ENCODE measurements around the gene CNTNAP5. TPM values are rescaled to one million over a fixed set of nuclear protein-coding genes. Genes with fewer than 3 reads are reported as not detected.

Gene CNTNAP5
- total and polyA plus RNA-seq, 2 of the 13 experiments (the other 11 are each of a cell fraction or from before 2014, with no cell fraction given), result not detected

DNA sequence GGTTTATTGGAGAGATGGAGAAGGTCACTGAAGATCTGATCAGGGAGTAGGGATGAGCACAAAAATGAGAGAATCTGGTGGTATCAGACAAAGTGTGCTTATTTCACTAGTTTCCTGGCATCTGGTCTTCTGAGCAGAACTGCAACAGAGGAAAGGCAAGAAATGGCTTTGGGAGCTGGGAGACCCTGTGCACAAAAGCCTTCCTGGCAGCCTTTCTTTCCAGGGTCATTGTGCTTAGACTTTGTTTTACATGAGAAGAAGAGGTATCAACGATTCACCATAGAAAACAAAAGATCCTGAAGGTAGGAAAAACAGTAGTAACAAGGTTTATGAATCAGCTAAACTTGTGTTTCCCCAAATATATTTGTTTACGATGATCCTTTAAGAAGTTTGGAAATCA is 162.9 kb downstream of the CNTNAP5 start (continued):
- TF ChIP-seq, protein P1, sequence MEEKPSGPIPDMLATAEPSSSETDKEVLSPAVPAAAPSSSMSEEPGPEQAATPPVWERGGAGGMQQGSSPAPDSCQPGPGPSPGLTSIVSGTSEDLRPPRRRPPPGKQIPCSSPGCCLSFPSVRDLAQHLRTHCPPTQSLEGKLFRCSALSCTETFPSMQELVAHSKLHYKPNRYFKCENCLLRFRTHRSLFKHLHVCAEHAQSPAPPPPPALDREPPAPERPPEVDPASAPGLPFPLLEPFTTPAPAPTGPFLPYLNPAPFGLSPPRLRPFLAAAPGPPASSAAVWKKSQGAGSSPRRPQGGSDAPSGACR (CRISPR knock-in tag; IDR thresholded peaks at IDR 0.05), result no peak
- no peak for TF ChIP-seq SMARCC2 (IDR thresholded peaks at IDR 0.05)

DNA sequence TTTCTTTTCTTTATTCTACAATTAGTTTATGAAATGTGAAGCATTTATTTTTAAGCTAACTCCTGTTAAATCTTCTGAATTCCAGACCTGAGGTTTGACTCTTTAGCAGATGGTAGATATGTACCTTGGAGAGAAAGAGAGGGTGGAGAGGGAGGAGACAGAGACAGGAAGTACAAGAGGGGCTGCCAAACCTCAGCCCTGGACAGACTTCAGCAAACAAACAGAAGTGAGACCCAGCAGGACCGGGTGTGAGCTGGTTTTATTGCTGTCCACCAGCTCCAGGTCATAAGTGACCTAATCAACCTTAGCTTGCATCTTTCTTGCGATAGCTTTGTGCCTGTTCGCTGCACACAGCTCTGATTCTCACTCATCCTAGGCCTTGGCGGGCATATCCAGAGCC is 168.6 kb downstream of the CNTNAP5 start:
- H3K9me3 ChIP-seq (ENCODE audit: low read length), result no peaks in the 10 kb centered on the region
- H2AFZ ChIP-seq (ENCODE audit: low read length), result no peak overlapping the region
- 2% methylated on average over 4 of the region's 4 CpGs for WGBS (ENCODE audit: low lambda C conversion rate)
- ChIA-PET CTCF (ENCODE audit: low intra/inter-chr PET ratio, low total read pairs) (no interaction called here), POLR2A (no interaction called here)
- FAIRE-seq (no peak), DNase-seq (ENCODE audit: low spot score) (no peak), ATAC-seq (no peak)
- no peaks in the 10 kb centered on the region for H3K79me2 ChIP-seq (ENCODE audit: insufficient read depth, low read length)
- H3K27ac ChIP-seq (ENCODE audit: extremely low read length, insufficient read depth, low read length), result no peak overlapping the region
- H3K27me3 ChIP-seq (ENCODE audit: control insufficient read depth in 1 of 2, insufficient read depth in 2 of 2, low read length in 2 of 2), result no peaks in the 10 kb centered on the region
- intact Hi-C loops (cut with micrococcal nuclease; ENCODE audit: unreplicated experiment) (no loop called here), in situ Hi-C loops (cut with HindIII; ENCODE audit: extremely low pct_ligation_motif_present, low pct_unique_long_range_greater_than_20kb) (no loop called here)
- H3K4me3 ChIP-seq (replicated peaks in 1 of 3; ENCODE audit: insufficient read depth in 1 of 3, low read depth in 2 of 3, low read length in 3 of 3), result no peak overlapping the region
- no TSS peak for BruUV-seq (replicated peaks)
- no peaks in the 10 kb centered on the region for H4K20me1 ChIP-seq (ENCODE audit: insufficient read depth, low read length)
- H3K4me2 ChIP-seq (ENCODE audit: low read depth, low read length), result no peak overlapping the region
- H3K4me1 ChIP-seq (ENCODE audit: insufficient read depth, low read length), result no peaks in the 10 kb centered on the region
- H3K9ac ChIP-seq (ENCODE audit: insufficient read depth, low read depth, low read length), result no peak overlapping the region
- H3K36me3 ChIP-seq (replicated peaks in 1 of 2; ENCODE audit: control insufficient read depth in 1 of 2, insufficient read depth in 2 of 2, low read length in 2 of 2), result no peaks in the 10 kb centered on the region
- TF ChIP-seq ZBTB3 (CRISPR knock-in tag; IDR thresholded peaks at IDR 0.05; ENCODE audit: borderline replicate concordance, low read depth), result no peak
- TF ChIP-seq, protein P2, sequence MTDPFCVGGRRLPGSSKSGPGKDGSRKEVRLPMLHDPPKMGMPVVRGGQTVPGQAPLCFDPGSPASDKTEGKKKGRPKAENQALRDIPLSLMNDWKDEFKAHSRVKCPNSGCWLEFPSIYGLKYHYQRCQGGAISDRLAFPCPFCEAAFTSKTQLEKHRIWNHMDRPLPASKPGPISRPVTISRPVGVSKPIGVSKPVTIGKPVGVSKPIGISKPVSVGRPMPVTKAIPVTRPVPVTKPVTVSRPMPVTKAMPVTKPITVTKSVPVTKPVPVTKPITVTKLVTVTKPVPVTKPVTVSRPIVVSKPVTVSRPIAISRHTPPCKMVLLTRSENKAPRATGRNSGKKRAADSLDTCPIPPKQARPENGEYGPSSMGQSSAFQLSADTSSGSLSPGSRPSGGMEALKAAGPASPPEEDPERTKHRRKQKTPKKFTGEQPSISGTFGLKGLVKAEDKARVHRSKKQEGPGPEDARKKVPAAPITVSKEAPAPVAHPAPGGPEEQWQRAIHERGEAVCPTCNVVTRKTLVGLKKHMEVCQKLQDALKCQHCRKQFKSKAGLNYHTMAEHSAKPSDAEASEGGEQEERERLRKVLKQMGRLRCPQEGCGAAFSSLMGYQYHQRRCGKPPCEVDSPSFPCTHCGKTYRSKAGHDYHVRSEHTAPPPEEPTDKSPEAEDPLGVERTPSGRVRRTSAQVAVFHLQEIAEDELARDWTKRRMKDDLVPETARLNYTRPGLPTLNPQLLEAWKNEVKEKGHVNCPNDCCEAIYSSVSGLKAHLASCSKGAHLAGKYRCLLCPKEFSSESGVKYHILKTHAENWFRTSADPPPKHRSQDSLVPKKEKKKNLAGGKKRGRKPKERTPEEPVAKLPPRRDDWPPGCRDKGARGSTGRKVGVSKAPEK (CRISPR knock-in tag; IDR thresholded peaks at IDR 0.05; ENCODE audit: borderline replicate concordance), result no peak
- TF ChIP-seq HDAC2 (CRISPR knock-in tag; IDR thresholded peaks at IDR 0.05), result no peak
- no peak for TF ChIP-seq KDM5A (IDR thresholded peaks at IDR 0.05; ENCODE audit: borderline replicate concordance, low read length)
- no peak for TF ChIP-seq SOX5 (CRISPR knock-in tag; IDR thresholded peaks at IDR 0.05; ENCODE audit: borderline replicate concordance)
- no peak for TF ChIP-seq HNRNPL (IDR thresholded peaks at IDR 0.05; ENCODE audit: low read depth, low read length)
- no peak for TF ChIP-seq ZFP1 (CRISPR knock-in tag; IDR thresholded peaks at IDR 0.05)
- TF ChIP-seq HDAC1 (CRISPR knock-in tag; IDR thresholded peaks at IDR 0.05), result no peak
- TF ChIP-seq, protein P3, sequence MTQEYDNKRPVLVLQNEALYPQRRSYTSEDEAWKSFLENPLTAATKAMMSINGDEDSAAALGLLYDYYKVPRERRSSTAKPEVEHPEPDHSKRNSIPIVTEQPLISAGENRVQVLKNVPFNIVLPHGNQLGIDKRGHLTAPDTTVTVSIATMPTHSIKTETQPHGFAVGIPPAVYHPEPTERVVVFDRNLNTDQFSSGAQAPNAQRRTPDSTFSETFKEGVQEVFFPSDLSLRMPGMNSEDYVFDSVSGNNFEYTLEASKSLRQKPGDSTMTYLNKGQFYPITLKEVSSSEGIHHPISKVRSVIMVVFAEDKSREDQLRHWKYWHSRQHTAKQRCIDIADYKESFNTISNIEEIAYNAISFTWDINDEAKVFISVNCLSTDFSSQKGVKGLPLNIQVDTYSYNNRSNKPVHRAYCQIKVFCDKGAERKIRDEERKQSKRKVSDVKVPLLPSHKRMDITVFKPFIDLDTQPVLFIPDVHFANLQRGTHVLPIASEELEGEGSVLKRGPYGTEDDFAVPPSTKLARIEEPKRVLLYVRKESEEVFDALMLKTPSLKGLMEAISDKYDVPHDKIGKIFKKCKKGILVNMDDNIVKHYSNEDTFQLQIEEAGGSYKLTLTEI (CRISPR knock-in tag; conservative IDR thresholded peaks at IDR 0.05), result no peak
- no peak for TF ChIP-seq NFYB (CRISPR knock-in tag; IDR thresholded peaks at IDR 0.05)
- TF ChIP-seq, protein P4, sequence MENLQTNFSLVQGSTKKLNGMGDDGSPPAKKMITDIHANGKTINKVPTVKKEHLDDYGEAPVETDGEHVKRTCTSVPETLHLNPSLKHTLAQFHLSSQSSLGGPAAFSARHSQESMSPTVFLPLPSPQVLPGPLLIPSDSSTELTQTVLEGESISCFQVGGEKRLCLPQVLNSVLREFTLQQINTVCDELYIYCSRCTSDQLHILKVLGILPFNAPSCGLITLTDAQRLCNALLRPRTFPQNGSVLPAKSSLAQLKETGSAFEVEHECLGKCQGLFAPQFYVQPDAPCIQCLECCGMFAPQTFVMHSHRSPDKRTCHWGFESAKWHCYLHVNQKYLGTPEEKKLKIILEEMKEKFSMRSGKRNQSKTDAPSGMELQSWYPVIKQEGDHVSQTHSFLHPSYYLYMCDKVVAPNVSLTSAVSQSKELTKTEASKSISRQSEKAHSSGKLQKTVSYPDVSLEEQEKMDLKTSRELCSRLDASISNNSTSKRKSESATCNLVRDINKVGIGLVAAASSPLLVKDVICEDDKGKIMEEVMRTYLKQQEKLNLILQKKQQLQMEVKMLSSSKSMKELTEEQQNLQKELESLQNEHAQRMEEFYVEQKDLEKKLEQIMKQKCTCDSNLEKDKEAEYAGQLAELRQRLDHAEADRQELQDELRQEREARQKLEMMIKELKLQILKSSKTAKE (CRISPR knock-in tag; IDR thresholded peaks at IDR 0.05; ENCODE audit: borderline replicate concordance), result no peak
- TF ChIP-seq FOSL1 (CRISPR knock-in tag; IDR thresholded peaks at IDR 0.05; ENCODE audit: borderline replicate concordance), result no peak
- TF ChIP-seq MTF1 (CRISPR knock-in tag; IDR thresholded peaks at IDR 0.05), result no peak
- TF ChIP-seq, protein P5, sequence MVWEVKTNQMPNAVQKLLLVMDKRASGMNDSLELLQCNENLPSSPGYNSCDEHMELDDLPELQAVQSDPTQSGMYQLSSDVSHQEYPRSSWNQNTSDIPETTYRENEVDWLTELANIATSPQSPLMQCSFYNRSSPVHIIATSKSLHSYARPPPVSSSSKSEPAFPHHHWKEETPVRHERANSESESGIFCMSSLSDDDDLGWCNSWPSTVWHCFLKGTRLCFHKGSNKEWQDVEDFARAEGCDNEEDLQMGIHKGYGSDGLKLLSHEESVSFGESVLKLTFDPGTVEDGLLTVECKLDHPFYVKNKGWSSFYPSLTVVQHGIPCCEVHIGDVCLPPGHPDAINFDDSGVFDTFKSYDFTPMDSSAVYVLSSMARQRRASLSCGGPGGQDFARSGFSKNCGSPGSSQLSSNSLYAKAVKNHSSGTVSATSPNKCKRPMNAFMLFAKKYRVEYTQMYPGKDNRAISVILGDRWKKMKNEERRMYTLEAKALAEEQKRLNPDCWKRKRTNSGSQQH (CRISPR knock-in tag; IDR thresholded peaks at IDR 0.05; ENCODE audit: low read depth), result no peak
